Measurements from ENCODE around the gene PWWP2B.

DNA sequence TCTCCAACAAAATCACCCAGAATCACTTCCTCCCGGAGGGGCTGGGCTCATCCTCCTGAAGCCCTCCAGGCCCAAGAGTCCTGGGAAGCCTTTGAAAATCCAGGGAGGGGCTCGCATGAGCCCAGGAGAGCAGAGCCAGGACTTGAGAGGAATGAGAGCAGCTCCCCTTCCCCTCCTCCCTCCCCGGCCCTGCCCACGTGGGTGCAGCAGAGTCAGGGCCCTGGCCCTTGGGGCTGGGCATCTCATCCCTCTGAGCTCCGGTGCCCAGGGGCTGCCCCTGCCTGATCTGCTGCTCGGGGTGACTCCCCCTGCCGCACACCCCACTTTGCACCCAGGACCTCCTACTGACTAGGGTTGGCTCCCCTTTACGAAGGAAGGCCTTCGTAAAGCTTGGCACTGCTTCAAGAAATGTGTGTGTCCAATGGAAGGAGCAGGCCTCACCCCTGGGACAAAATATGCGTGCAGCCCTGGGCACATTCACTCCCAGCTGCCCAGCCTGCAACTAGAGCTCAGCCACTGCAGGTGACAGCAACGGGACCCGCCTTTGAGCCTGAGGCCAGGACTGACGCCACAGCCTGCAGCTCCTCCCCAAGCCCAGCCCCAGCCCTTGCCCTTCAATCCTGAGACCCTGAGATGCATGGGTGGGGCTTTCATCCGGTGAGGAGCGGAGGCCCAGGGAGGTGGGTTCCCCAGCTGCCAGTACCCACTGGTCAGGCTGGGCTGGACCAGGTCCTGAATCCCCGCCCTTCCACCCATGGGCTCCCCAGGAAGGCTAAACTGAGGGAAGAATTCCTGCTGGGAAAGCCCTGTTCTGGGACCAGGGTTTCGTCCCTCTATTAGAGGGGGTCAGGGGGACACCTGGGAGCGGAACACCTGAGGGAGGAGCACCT is 21.8 kb downstream of the PWWP2B start:
- TF ChIP-seq CEBPB (IDR thresholded peaks at IDR 0.05; ENCODE audit: low read depth, low read length): no peak
- no peak for TF ChIP-seq SMC3 (IDR thresholded peaks at IDR 0.05; ENCODE audit: low read depth, low read length)
- TF ChIP-seq, protein P1, sequence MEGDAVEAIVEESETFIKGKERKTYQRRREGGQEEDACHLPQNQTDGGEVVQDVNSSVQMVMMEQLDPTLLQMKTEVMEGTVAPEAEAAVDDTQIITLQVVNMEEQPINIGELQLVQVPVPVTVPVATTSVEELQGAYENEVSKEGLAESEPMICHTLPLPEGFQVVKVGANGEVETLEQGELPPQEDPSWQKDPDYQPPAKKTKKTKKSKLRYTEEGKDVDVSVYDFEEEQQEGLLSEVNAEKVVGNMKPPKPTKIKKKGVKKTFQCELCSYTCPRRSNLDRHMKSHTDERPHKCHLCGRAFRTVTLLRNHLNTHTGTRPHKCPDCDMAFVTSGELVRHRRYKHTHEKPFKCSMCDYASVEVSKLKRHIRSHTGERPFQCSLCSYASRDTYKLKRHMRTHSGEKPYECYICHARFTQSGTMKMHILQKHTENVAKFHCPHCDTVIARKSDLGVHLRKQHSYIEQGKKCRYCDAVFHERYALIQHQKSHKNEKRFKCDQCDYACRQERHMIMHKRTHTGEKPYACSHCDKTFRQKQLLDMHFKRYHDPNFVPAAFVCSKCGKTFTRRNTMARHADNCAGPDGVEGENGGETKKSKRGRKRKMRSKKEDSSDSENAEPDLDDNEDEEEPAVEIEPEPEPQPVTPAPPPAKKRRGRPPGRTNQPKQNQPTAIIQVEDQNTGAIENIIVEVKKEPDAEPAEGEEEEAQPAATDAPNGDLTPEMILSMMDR (conservative IDR thresholded peaks at IDR 0.05; ENCODE audit: low read depth, low read length): no peak
- TF ChIP-seq RCOR1 (IDR thresholded peaks at IDR 0.05; ENCODE audit: insufficient replicate concordance, low read length): no peak
- no peak for TF ChIP-seq POLR2A (IDR thresholded peaks at IDR 0.05; ENCODE audit: low read depth, low read length)
- TF ChIP-seq RAD21 (IDR thresholded peaks at IDR 0.05; ENCODE audit: low read length): no peak
- TF ChIP-seq MAZ (IDR thresholded peaks at IDR 0.05; ENCODE audit: borderline replicate concordance, low read depth, low read length): no peak
- TF ChIP-seq, protein P2, sequence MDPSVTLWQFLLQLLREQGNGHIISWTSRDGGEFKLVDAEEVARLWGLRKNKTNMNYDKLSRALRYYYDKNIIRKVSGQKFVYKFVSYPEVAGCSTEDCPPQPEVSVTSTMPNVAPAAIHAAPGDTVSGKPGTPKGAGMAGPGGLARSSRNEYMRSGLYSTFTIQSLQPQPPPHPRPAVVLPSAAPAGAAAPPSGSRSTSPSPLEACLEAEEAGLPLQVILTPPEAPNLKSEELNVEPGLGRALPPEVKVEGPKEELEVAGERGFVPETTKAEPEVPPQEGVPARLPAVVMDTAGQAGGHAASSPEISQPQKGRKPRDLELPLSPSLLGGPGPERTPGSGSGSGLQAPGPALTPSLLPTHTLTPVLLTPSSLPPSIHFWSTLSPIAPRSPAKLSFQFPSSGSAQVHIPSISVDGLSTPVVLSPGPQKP (IDR thresholded peaks at IDR 0.05; ENCODE audit: borderline replicate concordance, low read depth, low read length): no peak
- TF ChIP-seq MXI1 (IDR thresholded peaks at IDR 0.05; ENCODE audit: borderline replicate concordance, low read depth, low read length): no peak

Measured in IMR-90 (cell line).